HG02840 (cell line): Measurements from ENCODE around the gene THADA.

Experiments
- ATAC-seq: cut with Tn5 transposase; IDR thresholded peaks from one replicate; pipeline ENCODE4 v1.9.1; 2021; ENCODE audit warnings: mild to moderate bottlenecking, moderate library complexity, moderate number of reproducible peaks; ENCODE audit not compliant: unreplicated experiment, low FRiP score

Gene THADA

GRCh38 chr2:43219383-43220228 is 376.2 kb downstream of the THADA start:
- ATAC-seq, result peak; percentile 52

GRCh38 chr2:43218702-43219382 is 377.0 kb downstream of the THADA start:
- ATAC-seq, result no peak

DNA sequence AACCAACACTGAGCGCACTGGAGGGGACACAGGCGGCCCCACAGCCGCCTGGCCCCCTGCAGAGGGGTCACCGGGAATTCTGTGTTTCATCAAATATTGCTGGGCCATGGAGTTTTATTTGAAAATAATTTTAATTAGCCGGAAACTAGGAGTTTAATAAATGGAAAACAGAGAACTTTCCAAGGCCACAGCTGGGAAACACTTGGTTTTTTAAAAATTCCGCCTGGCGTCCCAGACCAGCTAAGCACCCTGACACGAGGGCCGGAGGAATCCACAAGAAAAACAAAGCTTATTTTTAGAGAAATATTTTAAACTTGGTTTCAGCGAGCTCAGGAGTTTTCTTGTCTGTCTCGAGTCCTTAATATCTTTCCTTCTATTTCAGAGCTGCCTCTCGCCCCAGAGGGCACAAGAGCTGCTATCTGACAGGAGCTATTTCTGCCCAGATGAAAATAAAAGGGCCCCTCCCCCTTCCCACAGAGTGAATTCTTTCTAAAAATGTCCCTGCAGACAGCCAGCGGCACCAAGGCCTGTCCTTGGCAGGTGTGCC is 377.6 kb downstream of the THADA start:
- ATAC-seq, result no peak

GRCh38 chr2:43217228-43218154 is 378.3 kb downstream of the THADA start:
- ATAC-seq, result no peak

DNA sequence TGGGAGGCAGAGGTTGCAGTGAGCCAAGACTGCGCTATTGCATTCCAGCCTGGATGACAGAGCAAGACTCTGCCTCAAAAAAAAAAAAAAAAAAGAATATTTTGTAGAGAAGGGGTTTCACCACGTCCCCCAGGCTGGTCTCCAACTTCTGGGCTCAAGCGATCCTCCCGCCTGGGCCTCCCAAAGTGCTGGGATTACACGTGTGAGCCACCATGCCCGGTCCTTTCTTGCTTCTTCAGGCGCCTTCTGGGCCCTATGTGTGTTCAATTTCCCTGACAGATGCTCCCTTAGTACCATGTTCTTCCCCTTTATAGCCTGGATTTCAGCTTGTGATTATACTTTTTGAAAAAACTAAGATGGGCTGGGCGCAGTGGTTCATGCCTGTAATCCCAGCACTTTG is 379.2 kb downstream of the THADA start:
- no peak for ATAC-seq

GRCh38 chr2:43215673-43216255 is 380.1 kb downstream of the THADA start:
- ATAC-seq, result no peak

GRCh38 chr2:43214253-43214652 is 381.6 kb downstream of the THADA start:
- ATAC-seq, result no peak

GRCh38 chr2:43212931-43213330 is 382.9 kb downstream of the THADA start:
- no peak for ATAC-seq

DNA sequence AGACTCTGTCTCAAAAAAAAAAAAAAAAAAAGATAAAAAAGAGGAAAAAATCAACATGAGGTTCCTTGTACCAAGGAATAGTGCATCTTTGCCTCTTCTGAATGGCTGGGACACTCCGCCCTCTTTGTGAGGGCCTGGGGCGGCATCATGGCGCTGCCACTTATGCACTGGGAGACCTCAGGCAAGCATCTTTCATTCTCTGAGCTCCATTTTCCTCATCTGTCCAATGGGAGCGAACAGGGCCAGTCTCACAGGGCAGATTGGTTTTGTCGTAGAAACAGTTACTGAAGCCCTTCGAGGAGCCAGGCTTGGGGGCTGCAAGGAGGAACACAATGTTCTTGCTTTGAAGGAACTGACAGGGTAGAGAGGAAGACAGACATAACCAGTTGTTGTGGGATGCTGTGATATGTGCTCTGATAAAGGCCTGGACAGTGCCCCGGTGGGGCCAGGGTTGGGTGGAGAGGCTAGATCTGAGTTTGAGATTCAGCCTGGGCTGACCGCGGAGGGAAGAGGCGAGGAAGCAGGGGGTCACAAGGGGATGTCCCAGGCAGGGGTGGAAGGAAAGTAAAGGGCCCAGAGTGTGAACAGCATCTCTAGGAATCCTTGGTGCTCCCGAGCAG is 383.5 kb downstream of the THADA start:
- no peak for ATAC-seq

- no peak for ATAC-seq
Measured at GRCh38 chr2:43210467-43211303, 385.2 kb downstream of the THADA start.

DNA sequence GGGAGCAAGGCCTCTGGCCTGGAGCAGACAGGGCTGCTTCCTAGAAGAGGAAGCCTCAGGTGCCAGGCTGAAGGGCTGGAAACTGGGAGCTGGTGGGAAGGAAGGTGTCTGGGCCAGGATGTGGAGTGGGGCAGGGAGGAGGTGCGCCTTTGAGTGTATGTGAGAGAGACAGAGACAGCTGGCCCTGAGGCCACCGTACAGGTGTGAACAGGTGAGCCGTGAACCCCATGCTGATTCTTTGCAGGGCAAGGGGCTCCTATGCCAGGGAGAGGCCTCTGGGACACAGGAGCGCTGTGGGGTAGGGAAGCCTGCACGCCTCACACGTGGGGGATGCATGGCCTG is 385.7 kb downstream of the THADA start:
- no peak for ATAC-seq

DNA sequence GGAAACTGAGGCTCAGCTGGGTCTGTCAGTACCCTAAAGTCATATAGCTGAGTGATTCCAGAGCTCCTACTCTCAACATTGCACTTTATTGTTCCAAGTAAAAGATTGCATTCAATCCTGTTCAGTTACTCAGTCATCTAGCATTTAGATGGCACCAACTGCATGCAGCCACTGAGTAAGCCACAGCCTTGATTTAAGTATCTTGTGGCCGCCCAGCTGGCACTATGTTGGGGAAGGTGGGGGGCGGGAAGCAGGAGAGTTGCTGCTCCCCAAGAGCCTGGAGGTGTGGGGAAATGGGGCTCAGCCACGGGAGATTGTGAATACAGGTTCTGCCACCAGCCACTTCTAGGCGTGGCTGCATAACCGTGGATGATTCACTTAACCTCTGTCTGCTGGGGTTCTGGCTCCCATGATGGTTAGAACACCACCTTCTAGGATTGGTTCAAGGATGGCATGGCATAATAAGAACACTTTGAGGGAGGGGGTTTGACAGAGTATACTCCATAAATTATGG is 386.6 kb downstream of the THADA start:
- ATAC-seq, result no peak

GRCh38 chr2:43207553-43208300 is 388.1 kb downstream of the THADA start:
- ATAC-seq, result no peak

- no peak for ATAC-seq
Measured at GRCh38 chr2:43206602-43207001, 389.2 kb downstream of the THADA start.

- ATAC-seq, result no peak
Measured at GRCh38 chr2:43203373-43203772, 392.5 kb downstream of the THADA start.

GRCh38 chr2:43202289-43202688 is 393.5 kb downstream of the THADA start:
- ATAC-seq, result no peak

GRCh38 chr2:43201497-43201896 is 394.3 kb downstream of the THADA start:
- ATAC-seq, result no peak

DNA sequence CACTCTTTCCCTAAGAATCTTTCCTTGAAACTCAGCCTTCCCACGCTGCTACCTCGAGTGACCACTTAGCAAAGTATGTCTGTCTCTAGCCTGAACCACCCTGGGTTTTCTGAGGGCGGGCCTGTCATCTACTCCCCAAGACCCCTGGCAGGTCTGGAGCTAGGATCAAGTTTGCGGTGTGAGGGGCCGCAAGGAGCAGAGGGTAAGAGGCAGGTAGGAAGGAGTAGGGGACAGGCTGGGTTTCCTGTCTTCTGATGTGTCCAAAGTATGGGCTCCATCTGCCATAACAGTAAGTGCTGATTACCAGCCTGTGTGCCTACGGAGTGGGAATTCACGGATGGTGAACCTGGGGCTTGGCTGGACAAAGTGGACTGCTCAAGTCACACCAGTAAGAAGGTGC is 394.8 kb downstream of the THADA start:
- ATAC-seq, result no peak
